Measurements from ENCODE around the gene LPGAT1.

The LPGAT1 gene

DNA sequence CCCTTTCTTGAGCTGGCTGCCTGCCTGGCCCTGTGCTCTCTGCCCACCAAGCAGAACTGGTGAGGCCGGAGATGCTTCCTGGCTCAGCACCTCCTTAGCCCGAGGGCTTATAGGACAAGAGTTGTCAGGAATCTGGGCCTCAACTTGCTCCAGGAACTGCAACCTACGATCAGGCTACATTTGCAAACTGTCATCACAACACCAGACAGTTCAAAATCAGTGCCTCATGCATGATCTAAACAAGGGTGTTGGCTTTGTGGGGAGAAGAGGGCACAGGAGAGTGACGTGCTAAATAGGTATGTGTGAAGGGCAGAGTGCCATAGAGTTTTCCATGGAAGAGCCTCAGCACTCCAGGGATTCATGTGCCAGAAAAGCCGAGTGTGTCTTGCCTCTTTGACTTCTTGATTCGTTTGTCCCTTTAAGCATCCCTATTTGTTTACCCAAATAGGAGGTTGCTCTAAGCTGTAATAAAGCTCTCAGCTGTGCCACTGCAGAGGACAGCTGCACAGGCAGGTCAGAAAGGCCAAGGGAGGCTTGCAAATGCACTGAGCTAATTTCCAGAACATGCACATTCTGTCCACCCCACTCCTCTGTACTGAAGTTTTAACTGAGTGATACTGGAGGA lies 125.0 kb downstream of the LPGAT1 start:
- H3K4me3 ChIP-seq (ENCODE audit: low read depth, low read length), result no peak overlapping the region
- no peak for DNase-seq (ENCODE audit: low read depth)
- TF ChIP-seq, protein P1, sequence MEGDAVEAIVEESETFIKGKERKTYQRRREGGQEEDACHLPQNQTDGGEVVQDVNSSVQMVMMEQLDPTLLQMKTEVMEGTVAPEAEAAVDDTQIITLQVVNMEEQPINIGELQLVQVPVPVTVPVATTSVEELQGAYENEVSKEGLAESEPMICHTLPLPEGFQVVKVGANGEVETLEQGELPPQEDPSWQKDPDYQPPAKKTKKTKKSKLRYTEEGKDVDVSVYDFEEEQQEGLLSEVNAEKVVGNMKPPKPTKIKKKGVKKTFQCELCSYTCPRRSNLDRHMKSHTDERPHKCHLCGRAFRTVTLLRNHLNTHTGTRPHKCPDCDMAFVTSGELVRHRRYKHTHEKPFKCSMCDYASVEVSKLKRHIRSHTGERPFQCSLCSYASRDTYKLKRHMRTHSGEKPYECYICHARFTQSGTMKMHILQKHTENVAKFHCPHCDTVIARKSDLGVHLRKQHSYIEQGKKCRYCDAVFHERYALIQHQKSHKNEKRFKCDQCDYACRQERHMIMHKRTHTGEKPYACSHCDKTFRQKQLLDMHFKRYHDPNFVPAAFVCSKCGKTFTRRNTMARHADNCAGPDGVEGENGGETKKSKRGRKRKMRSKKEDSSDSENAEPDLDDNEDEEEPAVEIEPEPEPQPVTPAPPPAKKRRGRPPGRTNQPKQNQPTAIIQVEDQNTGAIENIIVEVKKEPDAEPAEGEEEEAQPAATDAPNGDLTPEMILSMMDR (conservative IDR thresholded peaks at IDR 0.05; ENCODE audit: low read depth, low read length), result no peak

DNA sequence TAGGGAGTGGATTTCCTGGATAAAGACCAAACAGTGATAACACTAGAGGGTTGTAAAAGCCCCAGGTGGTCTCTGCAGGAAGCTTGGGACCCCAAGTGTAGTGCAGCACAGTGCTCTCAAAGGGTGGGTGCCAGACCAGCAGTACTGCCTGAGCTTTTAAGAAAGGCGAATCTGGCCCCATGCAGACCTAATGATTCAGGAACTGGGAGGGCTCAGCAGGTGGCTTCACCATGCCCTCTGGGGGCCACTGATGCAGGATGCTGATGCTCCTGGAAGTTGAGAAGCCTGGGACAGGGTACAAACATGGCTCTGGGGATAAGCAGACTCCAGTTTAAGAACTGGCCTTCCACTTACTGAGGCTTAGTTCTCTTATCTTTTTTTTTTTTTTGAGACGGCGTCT lies 126.0 kb downstream of the LPGAT1 start:
- DNase-seq (ENCODE audit: low read depth), result no peak
- H3K4me3 ChIP-seq (ENCODE audit: low read depth, low read length), result no peak overlapping the region
- TF ChIP-seq, protein P1 (conservative IDR thresholded peaks at IDR 0.05; ENCODE audit: low read depth, low read length), result no peak

DNA sequence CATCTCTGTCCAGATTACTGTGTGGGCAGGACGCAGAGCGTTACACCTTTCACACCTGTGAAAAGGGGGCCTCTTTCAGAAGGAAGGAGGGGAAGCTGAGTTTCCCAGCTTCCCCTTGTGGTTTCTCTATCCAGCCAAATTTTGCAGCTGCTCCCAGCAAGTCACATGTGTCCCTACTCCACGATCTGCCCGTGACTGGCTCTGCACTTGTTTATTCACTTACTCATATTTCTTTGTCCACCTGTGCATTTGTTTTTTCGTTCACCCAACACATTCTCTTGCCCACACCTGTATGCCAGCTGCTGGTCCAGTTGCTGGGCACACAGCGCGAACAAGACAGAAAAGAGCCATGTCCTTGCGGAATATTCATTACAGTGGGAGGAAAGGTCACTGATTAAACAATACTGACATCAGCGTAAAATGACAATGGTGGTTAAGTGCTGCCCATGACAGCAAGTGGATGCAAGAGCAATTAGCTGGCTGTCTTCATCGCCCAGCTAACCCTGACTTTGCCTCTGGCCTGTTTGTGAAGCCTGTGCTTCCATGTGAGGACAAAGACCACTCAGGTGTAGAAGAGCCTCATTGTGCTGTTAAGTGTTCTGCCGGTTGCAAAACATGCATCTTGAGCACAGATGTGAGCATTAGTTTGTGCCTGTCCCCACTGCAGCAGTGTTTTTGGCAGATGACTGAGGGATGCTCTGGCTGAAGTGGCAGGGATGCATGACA lies 126.6 kb downstream of the LPGAT1 start:
- no peak overlapping the region for H3K4me3 ChIP-seq (ENCODE audit: low read depth, low read length)
- DNase-seq (ENCODE audit: low read depth), result no peak
- TF ChIP-seq, protein P1 (conservative IDR thresholded peaks at IDR 0.05; ENCODE audit: low read depth, low read length), result no peak

DNA sequence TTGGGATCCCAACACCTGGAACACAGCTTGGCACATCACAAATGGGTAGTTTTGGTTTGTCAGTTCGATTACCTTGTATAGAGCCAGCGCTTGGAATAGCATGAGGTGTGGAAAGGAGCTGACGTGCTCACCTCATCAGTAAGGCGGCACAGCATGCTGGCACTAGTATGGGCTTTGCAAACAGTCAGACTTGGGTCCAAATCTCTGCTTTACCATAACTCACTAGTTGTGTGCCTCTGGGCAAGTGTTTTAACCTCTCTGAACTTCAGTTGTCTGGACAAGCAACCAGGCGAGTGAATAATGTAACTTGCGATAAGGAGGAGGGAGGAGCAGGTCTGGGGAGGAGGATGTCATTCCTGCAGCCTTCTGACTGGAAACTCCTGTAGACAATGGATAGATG lies 128.8 kb downstream of the LPGAT1 start:
- TF ChIP-seq, protein P1 (conservative IDR thresholded peaks at IDR 0.05; ENCODE audit: low read depth, low read length), result no peak
- no peak overlapping the region for H3K4me3 ChIP-seq (ENCODE audit: low read depth, low read length)
- DNase-seq (ENCODE audit: low read depth), result no peak

DNA sequence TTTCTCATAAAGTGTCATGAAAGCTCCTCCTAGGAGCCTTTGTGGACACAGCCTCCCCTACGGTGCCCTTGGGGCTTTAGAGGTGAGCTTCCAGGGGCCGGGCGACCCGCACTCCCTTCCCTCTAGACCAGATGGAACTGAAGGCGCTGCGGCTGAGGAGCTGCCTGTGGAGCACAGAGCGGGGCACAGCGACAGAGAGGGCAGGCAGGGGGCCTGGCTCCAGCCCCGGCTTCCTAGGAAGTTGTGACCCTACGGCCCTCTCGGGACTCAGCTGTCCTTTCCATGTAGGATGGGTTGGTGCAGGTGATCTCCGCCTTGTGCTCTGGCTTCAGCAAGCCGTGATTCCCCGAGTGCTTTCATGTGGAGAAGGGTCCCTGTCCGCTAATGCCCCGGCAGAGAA lies 131.5 kb downstream of the LPGAT1 start:
- TF ChIP-seq, protein P1 (conservative IDR thresholded peaks at IDR 0.05; ENCODE audit: low read depth, low read length), result no peak
- DNase-seq (ENCODE audit: low read depth), result no peak
- no peak overlapping the region for H3K4me3 ChIP-seq (ENCODE audit: low read depth, low read length)

DNA sequence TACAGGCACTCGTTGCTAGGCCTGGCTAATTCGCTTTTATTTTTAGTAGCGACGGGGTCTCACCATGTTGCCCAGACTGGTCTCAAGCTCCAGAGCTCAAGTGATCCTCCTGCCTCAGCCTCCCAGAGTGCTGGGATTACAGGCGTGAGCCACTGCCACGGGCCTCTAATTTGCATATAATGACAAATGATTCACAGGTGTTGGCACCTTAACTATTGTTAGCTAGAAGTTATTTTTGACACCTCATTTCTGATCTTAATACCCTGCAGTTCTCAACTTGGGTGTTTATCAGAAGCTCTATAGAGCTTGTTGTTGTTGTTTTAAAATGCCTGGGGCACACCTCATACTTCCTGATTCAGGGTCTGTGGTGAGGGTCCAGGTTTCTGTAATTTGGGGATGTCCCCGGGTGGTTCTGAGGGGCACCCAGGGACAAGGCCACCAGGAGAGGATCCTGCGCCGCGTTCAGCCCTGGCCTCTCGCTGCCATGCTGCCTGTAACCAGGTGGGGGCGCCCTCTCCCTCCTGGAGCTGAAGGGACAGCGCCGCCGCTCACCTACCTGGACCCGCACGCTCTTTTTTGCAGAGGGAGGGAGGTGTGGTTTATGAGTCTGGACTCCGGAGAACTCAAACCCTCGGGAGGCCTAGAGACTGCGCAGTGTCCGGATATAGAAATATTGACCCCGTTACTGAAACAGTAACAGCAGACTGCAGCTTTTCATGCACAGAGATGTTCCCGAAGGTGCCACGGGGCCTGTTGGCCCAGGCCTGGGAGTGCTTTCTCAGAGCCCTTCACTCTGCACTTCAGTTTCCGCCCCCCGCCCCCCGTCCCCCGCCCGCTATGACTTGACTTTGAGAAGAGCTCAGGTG lies 132.2 kb downstream of the LPGAT1 start:
- peak; percentile 68 for DNase-seq (ENCODE audit: low read depth)
- H3K4me3 ChIP-seq (ENCODE audit: low read depth, low read length), result peak overlapping the region; percentile 46
- TF ChIP-seq, protein P1 (conservative IDR thresholded peaks at IDR 0.05; ENCODE audit: low read depth, low read length), result peak; percentile 97

All from choroid plexus epithelial cell (primary cell).